MCF 10A (cell line): ENCODE results near the gene LHFPL2. TPM values are rescaled to one million over a fixed set of nuclear protein-coding genes. Genes with fewer than 3 reads are reported as not detected.

Source experiments
- BruUV-seq: library from RNA; stranded (reverse); fragments of 400-500 nt; replicated peaks from 2 replicates; lab custom pipeline; 2021; lab: Mats Ljungman, UMichigan
- CTCF ChIA-PET: fragments of 300-600 bp; sonication (Branson Sonifier 250); formaldehyde crosslinking; extraction: SDS; loops from one replicate; lab custom pipeline; 2021; ENCODE audit warnings: antibody characterized with exemption, inconsistent platforms; lab: Yijun Ruan, JAX
- POLR2A ChIA-PET: fragments of 300-600, 350-650 bp; sonication (Branson Sonifier 250); formaldehyde crosslinking; extraction: SDS; loops from one replicate; lab custom pipeline; 2020; ENCODE audit warnings: antibody characterized with exemption, inconsistent platforms; lab: Yijun Ruan, JAX
- DNase-seq: peaks from one replicate; pipeline ENCODE4 v3.0.0-alpha.2; 2018; ENCODE audit not compliant: unreplicated experiment
- H3K27ac Mint-ChIP-seq: one replicate; pipeline ENCODE4 v1.8.0; 2022; ENCODE audit warnings: mild to moderate bottlenecking, low read depth, mixed read lengths; ENCODE audit not compliant: unreplicated experiment
- H3K27me3 Mint-ChIP-seq: one replicate; pipeline ENCODE4 v1.8.0; 2022; ENCODE audit warnings: mixed read lengths; ENCODE audit not compliant: insufficient read depth, unreplicated experiment
- H3K36me3 Mint-ChIP-seq: one replicate; pipeline ENCODE4 v1.8.0; 2022; ENCODE audit warnings: mild to moderate bottlenecking, moderate library complexity, mixed read lengths; ENCODE audit not compliant: insufficient read depth, unreplicated experiment
- H3K4me1 Mint-ChIP-seq: one replicate; pipeline ENCODE4 v1.8.0; 2022; ENCODE audit warnings: mixed read lengths; ENCODE audit not compliant: insufficient read depth, unreplicated experiment
- H3K4me3 Mint-ChIP-seq: one replicate; pipeline ENCODE4 v1.8.0; 2022; ENCODE audit warnings: mild to moderate bottlenecking, moderate library complexity, mixed read lengths; ENCODE audit not compliant: unreplicated experiment
- H3K9me3 Mint-ChIP-seq: one replicate; pipeline ENCODE4 v1.8.0; 2022; ENCODE audit warnings: mixed read lengths; ENCODE audit not compliant: unreplicated experiment
- intact Hi-C: fragments of 100-400 bp; cut with micrococcal nuclease; formaldehyde crosslinking; loops from 2 replicates; pipeline ENCODE4 v1.14.1; 2022
- total RNA-seq: library from RNA; stranded (reverse); gene quantifications from 2 replicates; pipeline ENCODE4 v1.2.3, GENCODE V29; 2022
- TF ChIP-seq, protein P1 (sequence below): fragments of 200-600 bp; IDR thresholded peaks from one replicate; pipeline ENCODE4 v1.8.0; 2022; ENCODE audit warnings: antibody characterized with exemption, mild to moderate bottlenecking; ENCODE audit not compliant: unreplicated experiment

The LHFPL2 gene
- total RNA-seq, 1 experiment from 2014 or later, result 45.9 TPM

DNA sequence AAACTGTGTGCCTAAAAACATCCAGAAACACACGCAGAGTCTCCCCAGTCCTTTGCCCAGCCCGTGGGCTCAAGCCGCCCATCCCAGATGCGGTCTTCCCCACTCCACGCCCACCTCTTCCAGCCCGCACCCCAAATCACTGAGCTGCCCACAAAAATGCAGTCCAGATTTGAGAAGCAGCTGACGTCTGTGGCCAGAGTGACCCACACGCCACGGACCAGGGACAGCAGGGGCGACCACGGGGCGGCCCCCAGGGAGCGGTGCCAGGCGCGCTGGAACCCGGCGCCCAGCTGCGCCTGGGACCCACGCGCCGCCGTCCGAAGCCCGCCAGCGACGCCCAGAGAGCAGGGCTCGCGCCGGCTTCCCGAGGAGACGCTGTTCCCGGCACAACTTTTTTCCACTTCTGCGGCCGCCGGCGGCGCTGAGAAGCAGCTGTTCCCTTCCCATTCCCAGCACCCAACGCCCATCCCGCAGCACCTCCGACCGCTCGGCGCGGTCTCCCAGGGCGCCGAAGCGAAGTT lies 674 bp downstream of the LHFPL2 start:
- Mint-ChIP-seq H3K27me3 (no peaks in the 10 kb centered on the region), H3K9me3 (no peaks in the 10 kb centered on the region), H3K27ac (peak overlapping the region; percentile 94), H3K4me1 (peaks cover 36% of the 10 kb centered on the region), H3K36me3 (peaks cover 24% of the 10 kb centered on the region), H3K4me3 (peak overlapping the region; percentile 90)
- intact Hi-C loops, result loop anchor here (1.0 to 10.0 kb wide), 7 partner anchors 29 to 317 kb away; no protein-coding TSS in a partner anchor
- ChIA-PET POLR2A (interaction anchor here (0.6 to 6.2 kb wide), 11 partner anchors 9 to 317 kb away, joined by 3 to 67 read pairs (median 5); no protein-coding TSS in a partner anchor), CTCF (interaction anchor here (0.6 to 1.8 kb wide), 6 partner anchors 181 to 840 kb away, joined by 3 to 9 read pairs (median 3); no protein-coding TSS in a partner anchor)
- TF ChIP-seq, protein P1, sequence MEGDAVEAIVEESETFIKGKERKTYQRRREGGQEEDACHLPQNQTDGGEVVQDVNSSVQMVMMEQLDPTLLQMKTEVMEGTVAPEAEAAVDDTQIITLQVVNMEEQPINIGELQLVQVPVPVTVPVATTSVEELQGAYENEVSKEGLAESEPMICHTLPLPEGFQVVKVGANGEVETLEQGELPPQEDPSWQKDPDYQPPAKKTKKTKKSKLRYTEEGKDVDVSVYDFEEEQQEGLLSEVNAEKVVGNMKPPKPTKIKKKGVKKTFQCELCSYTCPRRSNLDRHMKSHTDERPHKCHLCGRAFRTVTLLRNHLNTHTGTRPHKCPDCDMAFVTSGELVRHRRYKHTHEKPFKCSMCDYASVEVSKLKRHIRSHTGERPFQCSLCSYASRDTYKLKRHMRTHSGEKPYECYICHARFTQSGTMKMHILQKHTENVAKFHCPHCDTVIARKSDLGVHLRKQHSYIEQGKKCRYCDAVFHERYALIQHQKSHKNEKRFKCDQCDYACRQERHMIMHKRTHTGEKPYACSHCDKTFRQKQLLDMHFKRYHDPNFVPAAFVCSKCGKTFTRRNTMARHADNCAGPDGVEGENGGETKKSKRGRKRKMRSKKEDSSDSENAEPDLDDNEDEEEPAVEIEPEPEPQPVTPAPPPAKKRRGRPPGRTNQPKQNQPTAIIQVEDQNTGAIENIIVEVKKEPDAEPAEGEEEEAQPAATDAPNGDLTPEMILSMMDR, result no peak
- peak; percentile 53 for DNase-seq
- no TSS peak for BruUV-seq

DNA sequence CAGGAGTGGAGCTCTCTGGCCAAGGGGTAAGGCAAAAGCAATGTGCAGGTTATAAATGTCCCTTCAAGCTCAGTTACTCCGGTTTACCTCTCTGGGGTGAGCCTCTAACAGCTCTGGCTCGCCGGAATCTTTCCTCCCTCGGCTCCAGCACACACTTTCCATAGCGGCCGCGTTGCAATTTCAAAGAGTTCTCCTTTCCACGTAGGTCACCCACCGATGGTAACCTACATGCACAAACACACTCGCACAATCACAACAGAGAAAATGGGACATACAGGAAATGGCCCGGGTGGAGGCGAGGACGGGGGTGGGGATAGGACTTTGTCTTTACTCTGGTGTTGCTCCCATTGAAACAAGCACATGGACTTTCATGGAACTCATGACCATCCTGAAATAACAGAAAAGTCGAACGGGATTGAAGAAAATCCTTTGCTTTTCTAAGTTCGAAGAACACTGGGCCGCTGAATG lies 1.2 kb downstream of the LHFPL2 start:
- no peaks in the 10 kb centered on the region for H3K9me3 Mint-ChIP-seq
- peaks cover 41% of the 10 kb centered on the region for H3K4me1 Mint-ChIP-seq
- no peaks in the 10 kb centered on the region for H3K27me3 Mint-ChIP-seq
- H3K27ac Mint-ChIP-seq, result peak overlapping the region; percentile 94
- ChIA-PET POLR2A (interaction anchor here (0.5 to 6.2 kb wide), 13 partner anchors 9 to 1029 kb away, joined by 3 to 67 read pairs (median 4); partner anchors contain the start of gene ARSB), CTCF (interaction anchor here (0.6 to 1.8 kb wide), 5 partner anchors 10 to 345 kb away, joined by 3 to 9 read pairs (median 3); no protein-coding TSS in a partner anchor)
- intact Hi-C loops, result loop anchor here (5.0 to 10.0 kb wide), 4 partner anchors 120 to 317 kb away; no protein-coding TSS in a partner anchor
- BruUV-seq, result no TSS peak
- peak; percentile 41 for DNase-seq
- TF ChIP-seq, protein P1, result no peak
- H3K4me3 Mint-ChIP-seq, result peak overlapping the region; percentile 90
- peaks cover 25% of the 10 kb centered on the region for H3K36me3 Mint-ChIP-seq

DNA sequence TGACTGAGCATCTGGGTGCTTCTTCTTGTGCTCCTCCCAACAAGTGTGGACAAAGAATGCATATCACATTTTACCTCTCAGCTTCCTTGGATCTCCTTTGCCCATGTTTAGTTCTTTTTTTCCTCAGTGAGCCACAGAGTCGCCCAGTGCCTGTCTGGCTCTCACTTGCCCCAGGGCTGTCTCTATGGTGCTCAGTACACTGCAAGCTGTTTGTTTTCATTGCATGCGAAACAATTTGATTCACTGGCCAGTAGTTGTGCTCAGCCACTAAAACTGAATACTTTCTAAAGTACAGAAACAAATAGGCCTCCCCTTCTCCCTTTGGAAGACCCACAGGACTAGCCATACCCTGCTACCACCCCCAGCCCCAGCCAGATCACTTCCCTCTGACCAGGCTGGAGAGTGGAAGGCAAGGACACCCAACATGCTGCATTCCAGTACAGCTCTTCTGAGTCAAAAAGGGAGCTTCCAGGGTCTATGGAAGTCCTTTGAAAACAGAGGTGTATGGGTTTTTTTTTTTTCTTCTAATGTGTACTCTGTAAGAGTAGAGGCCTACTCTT lies 3.8 kb downstream of the LHFPL2 start:
- Mint-ChIP-seq H3K27me3 (no peaks in the 10 kb centered on the region), H3K36me3 (peaks cover 32% of the 10 kb centered on the region), H3K4me3 (no peak overlapping the region), H3K9me3 (no peaks in the 10 kb centered on the region), H3K27ac (peak overlapping the region; percentile 68), H3K4me1 (peaks cover 50% of the 10 kb centered on the region)
- no TSS peak for BruUV-seq
- intact Hi-C loops, result loop anchor here (5.0 to 10.0 kb wide), 4 partner anchors 118 to 320 kb away; no protein-coding TSS in a partner anchor
- TF ChIP-seq, protein P1, result no peak
- DNase-seq, result no peak
- CTCF ChIA-PET, result interaction anchor here (0.6 to 0.9 kb wide), 6 partner anchors 9 to 488 kb away, joined by 3 to 5 read pairs (median 4); no protein-coding TSS in a partner anchor
- POLR2A ChIA-PET, result interaction anchor here (0.7 to 6.2 kb wide), 4 partner anchors 6 to 89 kb away, joined by 3 to 67 read pairs (median 22); no protein-coding TSS in a partner anchor

DNA sequence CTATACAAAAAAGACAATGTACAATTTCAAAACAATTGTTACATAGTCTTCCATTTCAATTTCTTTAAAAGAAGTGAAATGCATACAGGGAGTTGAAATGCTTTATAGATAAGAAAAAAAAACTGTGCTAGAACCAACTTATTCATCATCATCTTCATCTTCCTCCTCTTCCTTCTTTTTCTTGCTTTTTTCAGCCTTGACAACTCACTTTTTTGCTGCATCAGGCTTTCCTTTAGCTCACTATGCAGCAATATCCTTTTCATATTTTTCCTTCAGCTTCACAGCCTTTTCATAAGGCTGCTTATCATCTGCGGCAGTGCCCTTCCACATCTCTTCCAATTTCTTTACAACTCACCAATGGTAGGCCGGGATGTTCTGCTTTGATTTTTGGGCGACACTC lies 4.4 kb downstream of the LHFPL2 start:
- no peaks in the 10 kb centered on the region for H3K9me3 Mint-ChIP-seq
- ChIA-PET POLR2A (interaction anchor here (0.8 to 6.1 kb wide), 2 partner anchors 34 to 55 kb away, joined by 5 to 67 read pairs; no protein-coding TSS in a partner anchor), CTCF (interaction anchor here (0.8 to 0.9 kb wide), 3 partner anchors 211 to 489 kb away, joined by 4 to 5 read pairs (median 4); no protein-coding TSS in a partner anchor)
- no peak for DNase-seq
- H3K4me3 Mint-ChIP-seq, result no peak overlapping the region
- TF ChIP-seq, protein P1, result no peak
- H3K27me3 Mint-ChIP-seq, result no peaks in the 10 kb centered on the region
- BruUV-seq, result no TSS peak
- H3K27ac Mint-ChIP-seq, result peak overlapping the region; percentile 68
- H3K4me1 Mint-ChIP-seq, result peaks cover 50% of the 10 kb centered on the region
- peaks cover 32% of the 10 kb centered on the region for H3K36me3 Mint-ChIP-seq
- intact Hi-C loops, result loop anchor here (10.0 kb wide), 2 partner anchors 141 to 321 kb away; no protein-coding TSS in a partner anchor
